CD4-positive, alpha-beta T cell treated with Interleukin-1 beta for 1 hour (primary cell): ENCODE results near the gene SH3BP2.

Experiments used
- DNase-seq, 2 donors: peaks; one replicate each; pipeline ENCODE4 v3.0.0-alpha.2; 2020 to 2022

Gene SH3BP2

DNA sequence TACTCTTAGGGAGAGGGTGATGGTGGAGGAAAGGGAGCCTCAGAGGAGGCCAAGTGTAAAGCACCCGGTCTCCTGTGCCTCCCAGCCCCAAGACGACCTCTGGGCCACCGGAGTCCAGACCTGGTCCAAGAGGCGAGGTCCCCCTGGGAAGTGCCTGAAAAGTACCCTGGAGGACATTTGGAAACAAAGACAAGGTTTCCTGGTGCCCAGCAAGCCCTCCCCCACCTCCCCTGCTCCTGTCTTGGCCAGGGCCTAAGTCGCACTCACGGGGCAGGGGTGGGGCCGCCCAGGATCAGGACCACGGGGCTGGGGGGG, 532 bp upstream of the SH3BP2 start:
- DNase-seq: no peak

- DNase-seq: no peak
Measured at GRCh38 chr4:2793586-2794485, 951 bp downstream of the SH3BP2 start.

GRCh38 chr4:2794486-2795299, 1.8 kb downstream of the SH3BP2 start:
- DNase-seq: peak in 1 of 2 donors; percentile 71

DNA sequence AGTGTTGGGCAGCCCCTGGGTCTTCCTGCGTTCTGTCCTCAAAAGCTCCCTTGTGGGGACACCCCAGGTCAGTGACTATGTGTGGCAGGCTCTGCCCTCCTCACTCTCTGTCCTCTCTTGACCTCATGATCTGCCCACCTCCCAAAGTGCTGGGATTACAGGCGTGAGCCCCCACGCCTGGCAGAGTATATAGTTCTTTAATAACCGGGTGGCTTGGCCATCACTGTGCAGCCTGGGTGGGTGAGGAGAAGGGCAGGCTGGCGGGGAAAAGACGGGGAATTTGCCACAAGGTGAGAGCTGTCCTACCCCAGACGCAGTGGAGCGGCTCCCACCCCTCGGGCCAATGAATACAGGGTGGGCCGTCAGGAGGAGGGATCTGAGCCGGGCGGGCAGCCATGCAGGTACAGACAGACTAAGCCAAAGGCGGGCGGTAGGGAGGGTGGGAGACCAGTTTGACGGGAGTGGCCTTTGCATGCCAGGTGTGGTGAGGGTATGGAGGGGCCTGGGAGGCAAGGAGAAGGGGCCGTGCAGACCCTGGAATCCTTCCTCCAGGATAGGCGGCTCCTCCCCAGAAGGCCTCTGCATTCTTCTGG, 2.5 kb downstream of the SH3BP2 start:
- DNase-seq: no peak

DNA sequence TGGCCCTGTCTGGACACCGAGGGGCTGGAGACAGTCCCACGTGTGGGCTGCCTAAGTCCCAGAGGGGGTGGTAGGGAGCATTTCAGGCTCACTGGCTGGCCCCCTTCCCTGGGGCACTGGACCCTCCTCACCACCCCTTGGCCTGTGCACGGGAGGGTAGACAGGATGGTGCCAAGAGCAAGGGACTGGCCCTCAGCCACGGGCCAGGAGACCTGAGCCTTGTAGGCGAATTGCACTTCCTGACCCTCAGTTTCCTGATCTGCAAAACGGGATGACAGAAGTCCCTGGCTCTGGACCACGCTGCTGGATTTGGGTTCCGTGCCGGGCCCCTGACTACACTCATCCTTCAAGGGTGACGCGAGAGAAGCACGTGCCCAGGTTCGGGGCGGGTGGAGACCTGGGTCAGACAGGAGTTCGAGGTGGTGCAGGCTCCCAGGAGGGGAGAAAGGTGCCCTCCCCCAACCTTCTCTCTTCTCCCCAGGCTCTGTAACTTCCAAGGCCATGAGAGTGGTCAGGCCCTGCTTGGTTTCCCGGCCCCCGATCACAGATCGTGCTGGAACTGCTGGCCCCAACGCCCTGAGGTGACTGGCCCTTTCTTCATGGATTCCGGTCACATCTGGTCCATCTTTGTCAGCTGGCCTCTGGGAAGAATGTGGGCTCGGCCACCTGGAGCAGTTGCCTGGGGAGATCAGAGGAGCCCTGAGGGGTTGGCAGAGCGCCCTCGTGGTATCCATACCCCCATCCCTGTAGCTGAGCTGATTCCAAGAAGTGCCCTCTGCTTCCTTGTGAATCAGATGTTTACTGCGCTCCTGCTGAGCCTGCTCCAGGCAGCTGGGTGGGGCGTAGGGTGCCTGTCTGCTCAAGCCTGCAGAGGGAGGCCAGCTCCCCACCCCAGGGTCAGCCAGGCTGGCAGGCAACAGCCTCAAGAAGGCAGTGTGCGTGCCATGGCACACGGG, 3.3 kb downstream of the SH3BP2 start:
- no peak for DNase-seq

DNA sequence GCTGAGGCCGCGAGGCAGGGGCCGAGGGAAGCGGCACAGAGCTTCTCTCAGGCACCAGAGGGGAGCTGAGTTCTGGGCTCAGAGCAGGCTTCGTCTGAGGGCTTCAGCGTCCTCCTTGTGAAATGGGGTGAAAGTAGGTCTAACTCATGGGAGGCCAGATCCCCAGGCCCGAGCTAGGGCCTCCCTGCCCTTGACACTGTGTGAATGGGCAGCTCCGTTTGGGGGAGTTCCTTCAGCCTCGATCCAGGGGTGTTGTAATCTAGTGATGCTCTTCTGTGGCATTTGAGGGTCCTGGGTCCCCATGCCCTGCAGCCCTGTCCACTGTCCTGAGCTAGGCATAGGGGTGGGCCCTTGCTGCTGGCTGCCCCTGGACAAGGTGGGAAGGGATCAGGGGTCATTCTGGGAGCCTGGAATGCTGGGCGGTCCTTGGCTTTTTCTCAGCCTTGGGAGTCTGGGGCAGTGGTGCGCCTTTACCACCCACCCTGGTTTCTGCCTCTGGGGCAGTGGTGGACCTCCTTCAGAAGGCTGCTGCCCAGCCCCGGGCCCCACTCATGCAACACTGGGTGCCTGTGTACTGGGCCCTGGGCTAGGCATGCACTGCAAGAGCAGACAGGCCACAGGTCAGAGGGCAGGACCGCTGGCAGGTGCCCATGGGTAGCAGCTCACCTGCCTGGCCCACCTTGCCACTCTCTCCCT, 4.1 kb downstream of the SH3BP2 start:
- no peak for DNase-seq

GRCh38 chr4:2797545-2798305, 4.8 kb downstream of the SH3BP2 start:
- DNase-seq: peak; percentile 57 to 68

DNA sequence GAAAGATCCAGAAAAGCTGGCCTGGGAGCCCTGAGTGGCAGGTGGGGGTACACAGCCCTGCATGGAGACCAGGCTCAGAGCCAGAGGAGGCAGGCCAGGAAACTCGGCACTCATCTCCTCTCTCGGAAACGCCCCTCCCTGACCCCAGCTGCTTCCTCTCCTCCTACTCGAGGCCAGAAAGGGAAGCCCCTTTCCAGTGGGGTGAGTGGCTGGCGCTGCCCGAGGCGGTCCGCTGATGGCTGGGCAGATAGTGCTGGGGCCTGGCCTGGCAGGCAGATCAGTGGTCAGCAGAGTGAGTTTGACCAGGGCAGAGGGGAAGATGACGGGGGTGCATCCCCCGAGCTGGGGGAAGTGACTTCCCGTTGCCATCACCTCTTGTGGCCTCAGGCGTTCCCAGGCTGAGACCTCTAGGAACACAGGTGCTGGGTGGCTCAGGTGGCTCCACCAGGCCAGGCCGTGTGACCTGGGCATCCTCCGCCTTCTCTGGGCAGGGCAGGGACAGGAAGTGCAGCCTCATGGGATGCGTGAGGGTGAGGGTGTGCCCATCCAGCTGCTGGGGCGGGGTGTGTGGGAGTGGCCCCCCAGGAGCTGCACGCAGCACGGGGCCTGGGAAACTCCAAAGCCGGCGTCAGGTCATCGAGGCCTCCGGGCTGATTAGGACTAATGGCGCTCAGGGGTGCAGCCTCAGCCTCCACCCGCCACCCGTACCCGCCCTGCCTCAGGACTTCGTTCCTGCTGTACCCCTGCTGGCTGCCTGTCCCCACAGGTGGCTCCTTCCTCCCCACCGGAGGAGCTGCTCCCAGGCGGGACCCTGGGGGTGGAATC, 5.7 kb downstream of the SH3BP2 start:
- peak; percentile 62 to 78 for DNase-seq

DNA sequence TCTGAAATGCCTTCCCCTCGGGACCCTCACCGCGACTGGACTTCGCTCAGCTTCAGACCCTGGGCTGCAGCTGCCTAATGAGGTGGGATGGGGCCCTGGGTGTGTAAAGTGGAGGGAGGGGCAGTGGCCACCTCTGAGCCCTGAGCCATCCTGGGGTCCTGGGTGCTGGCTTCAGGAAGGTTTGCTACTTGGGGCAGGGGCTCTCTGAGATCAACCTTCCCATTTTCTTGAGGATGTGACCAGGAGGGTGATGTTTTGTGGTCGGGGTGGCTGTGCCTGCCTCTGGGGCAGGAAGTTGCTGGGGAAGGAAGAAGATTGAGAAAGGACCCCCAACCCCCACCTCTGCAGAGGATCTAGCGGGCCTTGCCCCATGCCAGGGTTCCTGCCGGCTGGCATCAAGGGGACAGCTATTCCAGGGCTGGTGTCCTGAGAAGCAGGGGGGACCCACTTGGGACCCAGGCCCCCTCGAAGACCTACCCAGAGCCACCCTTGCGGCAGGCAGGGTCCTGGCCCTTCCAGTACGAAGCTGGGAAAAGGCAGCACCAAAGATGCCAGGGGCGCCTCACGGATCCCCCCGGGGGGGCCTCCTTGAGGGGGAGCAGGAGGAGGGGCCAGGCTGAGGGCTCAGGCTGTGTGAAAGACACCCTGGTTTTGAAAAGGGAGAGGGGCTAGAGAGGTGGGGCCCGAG, 6.5 kb downstream of the SH3BP2 start:
- peak in 1 of 2 donors; percentile 49 for DNase-seq

- peak in 1 of 2 donors; percentile 4 for DNase-seq
Measured at GRCh38 chr4:2799971-2800690, 7.2 kb downstream of the SH3BP2 start.

DNA sequence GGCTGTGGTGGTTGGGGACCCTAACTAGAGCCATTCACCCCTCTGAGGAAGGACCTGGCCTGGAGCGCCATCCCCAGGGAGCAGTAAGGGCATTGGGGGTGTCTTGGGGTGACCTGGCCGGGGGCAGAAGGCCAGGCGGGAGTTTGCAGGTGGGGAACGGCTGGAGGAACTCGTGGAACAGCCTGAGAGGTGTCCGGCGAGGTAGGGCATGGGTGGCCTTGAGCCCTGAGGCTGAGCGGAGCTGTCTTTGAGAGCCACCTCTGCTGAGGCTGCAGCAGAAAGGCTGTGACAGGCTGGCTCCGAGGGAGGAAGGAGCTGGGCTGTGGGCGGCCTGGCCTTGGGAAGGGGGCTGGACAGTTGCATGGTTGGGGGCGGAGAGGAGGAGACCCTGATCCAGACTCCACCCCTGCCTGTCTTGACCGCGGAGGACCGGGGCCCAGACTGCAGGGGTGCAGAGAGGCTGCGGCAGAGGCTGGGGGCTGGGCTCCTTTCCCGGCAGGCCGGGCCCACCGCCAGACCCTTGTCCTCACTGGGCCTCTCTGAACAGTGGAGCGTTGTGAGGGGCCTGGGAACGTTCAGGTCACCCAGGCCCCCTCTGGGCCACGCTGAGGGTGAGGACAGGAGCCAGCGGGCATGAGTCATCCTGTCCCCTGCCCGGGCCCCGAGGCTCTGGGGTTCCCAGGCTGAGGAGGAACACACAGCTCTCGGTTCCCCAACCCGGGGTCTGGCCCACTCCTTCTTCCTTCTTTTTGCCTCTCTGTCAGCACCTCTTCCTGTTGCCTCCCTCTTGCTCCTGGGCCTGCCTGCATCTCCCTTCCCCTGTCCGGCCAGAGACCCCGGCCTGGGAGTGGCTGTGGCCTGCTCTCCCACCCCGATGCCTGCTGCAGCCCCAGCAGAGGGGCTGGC, 8.1 kb downstream of the SH3BP2 start:
- DNase-seq: peak in 1 of 2 donors; percentile 81

DNA sequence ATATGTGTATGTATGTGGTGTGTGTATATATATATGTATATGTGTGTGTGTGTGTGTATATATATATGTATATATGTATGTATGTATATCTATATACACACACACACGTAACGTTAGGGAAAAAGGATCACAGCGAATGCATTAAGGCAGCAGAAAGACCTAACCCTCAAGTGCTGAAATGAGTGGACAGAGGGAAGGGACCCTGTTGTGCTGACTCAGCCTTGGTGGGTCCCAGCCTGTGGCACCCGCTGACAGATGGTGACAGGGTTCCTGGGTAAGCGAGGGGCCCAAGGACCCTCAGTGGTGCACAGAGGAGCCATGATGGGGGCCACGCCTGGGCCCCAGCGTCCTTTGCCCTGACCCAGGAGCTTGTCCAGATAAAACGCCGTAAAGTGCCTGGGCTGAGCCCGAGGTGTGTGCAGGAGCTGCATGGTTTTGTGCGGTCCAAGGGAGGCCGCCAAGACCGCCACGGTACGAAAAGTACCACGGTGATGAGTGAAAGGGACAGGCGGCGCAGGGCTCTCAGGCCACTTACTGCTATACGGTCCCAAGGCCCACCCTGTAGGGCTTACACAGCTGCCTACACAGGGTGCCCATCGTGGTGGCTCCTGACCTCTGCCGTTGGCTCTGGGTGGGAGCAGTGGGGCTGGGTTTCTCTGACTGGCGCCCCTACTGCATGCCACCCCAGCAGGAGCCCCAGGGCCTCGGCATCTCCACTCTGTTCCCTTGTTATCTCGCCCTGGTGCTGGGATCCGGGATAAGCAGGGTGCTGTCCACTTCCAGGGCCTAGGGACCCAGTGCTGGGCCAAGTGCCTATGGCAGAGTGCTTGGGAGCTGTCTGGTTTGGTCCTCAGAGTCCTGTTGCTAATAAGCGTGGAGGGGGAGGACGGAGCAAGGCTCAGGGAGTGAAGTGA, 10.0 kb downstream of the SH3BP2 start:
- DNase-seq: peak in 1 of 2 donors; percentile 0

- peak in 1 of 2 donors; percentile 74 for DNase-seq
Measured at GRCh38 chr4:2803624-2804448, 11.0 kb downstream of the SH3BP2 start.

DNA sequence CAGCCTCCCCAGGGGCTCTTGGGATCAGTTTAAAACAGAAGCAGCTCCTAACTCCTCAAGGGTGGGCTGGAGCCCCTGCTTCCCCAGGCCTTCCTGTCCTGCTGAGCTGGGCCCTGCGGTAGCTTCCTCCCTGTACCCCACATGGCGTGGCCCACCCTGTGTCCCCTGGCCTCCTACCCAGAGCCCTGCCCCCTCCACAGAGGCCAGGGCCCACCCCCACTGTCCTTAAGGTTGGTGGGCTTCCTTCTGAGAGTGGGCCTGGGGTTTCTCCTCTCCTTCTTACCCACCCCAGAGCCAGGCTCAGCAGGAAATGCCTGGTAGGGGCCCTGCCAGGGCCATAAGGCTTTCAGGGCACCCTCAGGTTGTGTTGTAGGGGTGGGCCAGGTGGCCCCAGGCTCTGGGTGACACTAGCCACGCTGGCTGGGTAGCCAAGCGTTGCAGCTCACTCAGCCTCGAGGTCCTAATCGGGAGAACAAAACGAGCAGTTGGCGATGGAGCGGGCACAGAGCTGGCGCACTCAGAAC, 11.6 kb downstream of the SH3BP2 start:
- DNase-seq: no peak

DNA sequence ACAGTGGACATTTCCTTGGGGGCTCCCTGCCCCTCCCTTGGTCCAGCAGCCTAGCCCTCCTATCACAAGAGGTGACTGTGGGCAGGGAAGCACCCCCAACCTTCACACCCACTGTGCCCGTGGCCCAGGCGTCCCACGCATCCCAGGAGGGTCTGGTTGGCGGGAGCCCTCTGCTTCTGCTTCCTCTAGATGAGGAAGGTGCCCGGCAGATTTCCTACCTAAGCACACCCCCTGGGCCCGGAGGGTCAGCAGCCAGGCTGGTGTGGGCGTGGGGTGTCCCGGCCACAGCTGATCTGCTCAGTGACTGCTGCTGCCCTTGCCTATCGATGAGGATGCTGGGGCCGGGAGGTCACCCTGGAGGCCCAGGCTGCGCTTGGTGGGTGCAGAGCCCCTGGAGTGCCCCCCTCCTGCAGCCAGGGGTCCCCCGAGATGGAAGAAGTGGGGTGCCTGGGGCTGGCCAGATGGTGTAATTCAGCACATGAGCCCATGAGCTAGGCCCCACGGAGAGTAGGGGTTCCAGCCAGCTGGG, 12.2 kb downstream of the SH3BP2 start:
- DNase-seq: no peak
